GM12872 (cell line): ENCODE data around the gene CACTIN.

ENCODE experiments used
- TF ChIP-seq, protein P1 (sequence below): IDR thresholded peaks from 3 replicates; pipeline ENCODE4 v1.5.1; 2011; ENCODE audit warnings: low read depth, mild to moderate bottlenecking, low read length, moderate library complexity; ENCODE audit not compliant: insufficient read depth

The CACTIN gene

DNA sequence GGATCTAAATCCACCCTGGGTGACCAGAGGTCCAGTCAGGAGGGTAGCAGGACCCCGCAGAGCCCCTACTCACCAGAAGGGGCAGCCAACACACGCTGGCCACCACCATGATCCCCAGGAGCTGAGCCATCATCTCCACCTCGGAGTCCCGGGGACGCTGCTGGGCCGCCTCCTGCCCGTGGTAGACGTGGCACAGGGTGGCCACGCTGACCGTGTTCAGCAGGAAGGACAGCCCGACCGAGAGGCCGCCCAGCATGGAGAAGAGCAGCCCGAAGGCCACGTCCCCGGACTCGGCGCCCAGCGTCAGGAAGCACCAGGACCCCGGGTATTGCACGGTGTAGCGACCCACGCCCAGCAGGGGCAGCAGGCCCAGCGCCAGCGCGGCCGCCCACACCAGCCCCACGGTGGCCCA, 26.8 kb downstream of the CACTIN start:
- TF ChIP-seq, protein P1, sequence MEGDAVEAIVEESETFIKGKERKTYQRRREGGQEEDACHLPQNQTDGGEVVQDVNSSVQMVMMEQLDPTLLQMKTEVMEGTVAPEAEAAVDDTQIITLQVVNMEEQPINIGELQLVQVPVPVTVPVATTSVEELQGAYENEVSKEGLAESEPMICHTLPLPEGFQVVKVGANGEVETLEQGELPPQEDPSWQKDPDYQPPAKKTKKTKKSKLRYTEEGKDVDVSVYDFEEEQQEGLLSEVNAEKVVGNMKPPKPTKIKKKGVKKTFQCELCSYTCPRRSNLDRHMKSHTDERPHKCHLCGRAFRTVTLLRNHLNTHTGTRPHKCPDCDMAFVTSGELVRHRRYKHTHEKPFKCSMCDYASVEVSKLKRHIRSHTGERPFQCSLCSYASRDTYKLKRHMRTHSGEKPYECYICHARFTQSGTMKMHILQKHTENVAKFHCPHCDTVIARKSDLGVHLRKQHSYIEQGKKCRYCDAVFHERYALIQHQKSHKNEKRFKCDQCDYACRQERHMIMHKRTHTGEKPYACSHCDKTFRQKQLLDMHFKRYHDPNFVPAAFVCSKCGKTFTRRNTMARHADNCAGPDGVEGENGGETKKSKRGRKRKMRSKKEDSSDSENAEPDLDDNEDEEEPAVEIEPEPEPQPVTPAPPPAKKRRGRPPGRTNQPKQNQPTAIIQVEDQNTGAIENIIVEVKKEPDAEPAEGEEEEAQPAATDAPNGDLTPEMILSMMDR: 0 out of 3 replicates have a peak, but pooled peaks have one; percentile 21

DNA sequence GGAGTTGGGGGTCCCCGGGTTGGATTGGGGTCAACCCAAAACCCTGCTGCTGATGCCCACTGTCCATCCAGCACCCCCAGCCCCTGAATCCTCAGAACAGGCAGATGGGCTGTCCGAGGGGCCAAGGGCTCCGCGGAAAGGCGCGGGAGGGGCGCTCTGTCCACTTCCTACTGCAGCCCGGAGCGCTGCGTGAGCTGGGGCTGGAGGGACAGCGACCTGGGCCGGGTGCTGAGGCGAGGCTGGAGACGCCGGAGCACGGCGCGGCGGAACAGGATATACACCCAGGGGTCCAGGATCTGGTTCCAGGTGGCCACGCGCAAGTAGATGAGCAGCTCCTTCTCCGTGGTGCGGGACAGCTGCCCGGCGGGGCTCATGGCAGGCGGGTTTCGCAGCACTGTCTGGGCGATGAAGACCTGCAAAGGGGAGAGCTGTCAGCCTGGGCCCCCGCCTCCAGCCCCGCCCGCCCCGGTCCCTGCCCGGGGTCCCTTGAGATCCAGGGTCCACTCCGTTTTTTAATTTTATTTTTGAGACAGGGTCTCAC, 31.0 kb downstream of the CACTIN start:
- TF ChIP-seq, protein P1: no peak

DNA sequence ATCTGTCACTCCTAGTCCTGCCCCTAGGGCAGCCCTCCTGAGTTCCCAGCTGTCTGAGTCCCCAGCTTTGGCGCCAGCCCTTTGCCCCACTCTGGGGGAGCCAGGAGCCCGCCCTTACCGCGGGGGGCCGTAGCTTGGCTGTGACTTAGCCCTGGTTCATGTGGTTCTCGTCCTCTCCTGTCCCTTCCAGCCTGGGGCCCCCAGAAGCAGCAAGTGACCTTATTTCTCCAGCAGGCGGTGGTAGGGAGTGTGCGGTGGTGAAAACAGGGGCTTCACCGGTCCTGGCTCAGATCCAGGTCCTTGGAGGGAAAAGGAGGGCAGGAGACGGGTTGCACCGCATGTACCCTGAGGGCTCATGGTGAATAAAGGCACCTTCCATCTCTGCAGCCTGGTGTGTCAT, 33.4 kb downstream of the CACTIN start:
- TF ChIP-seq, protein P1: no peak

DNA sequence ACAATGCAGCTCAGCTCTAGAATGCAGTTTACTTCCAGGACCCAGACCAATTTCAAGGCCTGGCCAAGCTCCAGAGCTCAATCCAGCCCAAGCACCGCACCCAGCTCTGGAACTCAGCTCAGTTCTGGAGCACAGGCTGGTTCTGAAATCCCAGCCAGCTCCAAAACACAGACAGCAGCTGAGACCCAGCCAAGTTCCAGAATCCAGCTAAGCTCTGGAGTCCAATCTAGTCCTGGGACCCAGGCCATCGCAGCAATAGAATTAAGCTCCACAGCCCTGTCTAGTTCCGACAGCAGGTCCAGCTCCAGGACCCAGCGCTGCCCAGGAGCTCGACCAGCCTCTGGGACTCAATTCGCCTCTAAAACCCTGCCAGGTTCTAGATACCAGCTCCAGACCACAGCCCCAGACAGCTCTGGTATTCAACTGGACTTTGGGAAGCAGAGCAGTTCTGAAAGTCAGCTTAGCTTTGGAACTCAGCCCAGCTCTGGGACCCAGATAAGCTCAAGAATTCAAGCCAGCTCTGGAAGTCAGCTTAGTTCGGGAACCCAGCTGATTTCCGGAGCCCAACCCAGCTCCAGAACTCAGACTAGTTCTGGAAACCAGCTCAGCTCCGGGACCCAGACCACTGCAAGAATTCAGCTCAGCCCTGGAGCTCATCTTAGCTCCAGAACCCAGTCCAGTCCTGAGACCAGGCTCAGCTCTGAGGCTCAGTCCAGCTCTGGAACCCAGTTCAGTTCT, 34.5 kb downstream of the CACTIN start:
- TF ChIP-seq, protein P1: no peak

DNA sequence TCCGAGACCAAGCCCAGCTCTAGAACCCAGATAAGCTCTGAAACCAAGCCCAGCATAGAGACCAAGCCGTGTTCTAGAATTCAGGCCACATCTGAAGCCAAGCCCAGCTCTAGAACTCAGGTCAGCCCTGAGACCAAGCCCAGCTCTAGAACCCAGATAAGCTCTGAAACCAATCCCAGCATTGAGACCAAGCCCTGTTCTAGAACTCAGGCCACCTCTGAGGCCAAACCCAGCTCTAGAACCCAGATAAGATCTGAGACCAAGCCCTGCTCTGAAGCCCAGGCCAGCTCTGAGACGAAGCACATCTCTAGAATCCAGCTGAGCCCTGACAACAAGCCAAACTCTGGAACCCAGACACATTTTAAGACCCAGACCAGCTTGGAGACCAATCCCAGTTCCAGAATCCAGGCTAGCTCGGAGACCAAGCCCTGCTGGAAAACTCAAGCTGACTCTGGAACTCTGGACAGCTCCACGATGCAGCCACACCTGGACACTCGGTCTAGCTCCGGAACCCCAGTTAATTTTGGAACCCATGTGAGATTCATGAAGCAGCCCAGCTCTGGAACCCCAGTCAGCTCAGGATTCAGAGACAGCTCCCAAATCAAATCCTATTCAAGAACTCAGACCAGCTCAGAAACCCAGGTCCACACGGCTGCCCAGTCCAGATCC, 35.5 kb downstream of the CACTIN start:
- TF ChIP-seq, protein P1: no peak

DNA sequence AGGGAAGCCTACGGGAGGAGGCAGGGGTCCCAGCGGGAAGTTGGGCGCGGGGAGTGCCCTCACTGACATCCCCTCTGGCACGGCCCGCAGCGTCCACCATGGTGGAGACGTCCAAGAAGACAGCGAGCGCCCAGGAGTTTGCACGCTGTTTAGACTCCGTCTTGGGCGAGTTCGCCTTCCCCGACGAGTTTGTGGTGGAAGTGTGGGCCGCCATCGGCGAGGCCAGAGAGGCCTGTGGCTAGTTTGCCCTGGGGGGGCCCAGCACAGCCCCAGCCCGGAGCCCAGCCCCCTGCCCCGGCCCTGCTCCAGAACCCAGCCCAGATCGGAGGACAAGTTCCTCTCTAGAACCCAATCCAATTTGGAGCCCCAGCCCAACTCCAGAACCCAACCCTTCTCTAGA, 36.6 kb downstream of the CACTIN start:
- TF ChIP-seq, protein P1: no peak

DNA sequence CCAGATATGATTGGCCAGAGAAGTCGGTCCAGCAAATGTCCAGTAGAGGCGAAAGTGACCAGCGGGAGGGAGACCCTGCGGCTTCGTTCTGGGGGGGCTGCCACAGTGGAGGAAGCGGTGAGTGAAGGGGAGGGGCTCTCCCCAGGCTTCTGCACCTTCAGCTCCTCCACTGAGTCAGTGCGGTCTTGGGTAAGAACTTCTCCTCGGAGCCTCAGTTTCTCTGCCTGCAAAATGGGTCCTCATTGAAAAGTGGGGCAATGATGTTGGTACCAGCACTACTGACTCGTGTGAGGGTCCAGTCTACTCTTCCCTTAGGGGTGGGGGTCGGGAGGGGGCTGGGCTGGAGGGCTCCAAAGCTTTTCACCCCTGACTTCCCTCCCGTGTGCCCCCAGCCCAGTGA, 37.2 kb downstream of the CACTIN start:
- TF ChIP-seq, protein P1: no peak
